SHP77 treated with DMSO at 0.1 percent for 48 hours (cell line): ENCODE data around the gene ICA1.

Experiments
- DNase-seq: peaks from one replicate; lab custom pipeline; 2025; lab: John Stamatoyannopoulos, UW

ICA1 gene

GRCh38 chr7:8200316-8200715, 61.7 kb downstream of the ICA1 start:
- DNase-seq: no peak

DNA sequence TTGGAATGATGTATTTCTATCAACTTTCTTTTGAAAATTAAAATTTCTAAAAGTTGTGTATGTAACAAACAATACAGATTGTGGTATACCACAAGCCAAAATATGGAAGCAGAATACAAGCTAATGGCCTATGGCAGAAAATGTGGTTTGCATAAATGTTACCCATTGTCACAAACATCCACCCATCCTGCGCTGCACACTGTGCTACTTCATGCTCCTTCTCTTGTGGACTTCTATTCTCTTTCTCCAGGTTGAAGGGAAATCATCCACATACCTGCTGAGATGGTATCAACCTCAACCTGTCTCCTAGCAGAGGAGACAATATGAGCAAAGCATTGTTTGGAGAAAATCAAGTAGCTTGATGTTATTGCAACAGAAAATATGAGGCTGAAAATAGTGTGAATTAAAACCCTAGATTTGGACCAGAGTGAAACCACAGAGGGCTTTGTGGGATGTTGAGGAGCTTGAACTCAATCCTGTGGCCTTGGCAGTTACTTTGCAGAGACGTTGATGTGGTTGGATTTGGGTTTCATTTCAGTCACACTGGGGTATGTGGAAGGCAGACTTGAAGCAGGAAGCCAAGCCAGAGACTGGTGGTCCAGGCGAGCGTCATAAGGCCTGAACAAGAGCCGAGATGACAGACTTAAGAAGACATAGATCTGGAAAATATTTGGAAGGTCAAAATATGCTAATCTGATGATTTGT, 63.8 kb downstream of the ICA1 start:
- no peak for DNase-seq

GRCh38 chr7:8192897-8193296, 69.1 kb downstream of the ICA1 start:
- no peak for DNase-seq

DNA sequence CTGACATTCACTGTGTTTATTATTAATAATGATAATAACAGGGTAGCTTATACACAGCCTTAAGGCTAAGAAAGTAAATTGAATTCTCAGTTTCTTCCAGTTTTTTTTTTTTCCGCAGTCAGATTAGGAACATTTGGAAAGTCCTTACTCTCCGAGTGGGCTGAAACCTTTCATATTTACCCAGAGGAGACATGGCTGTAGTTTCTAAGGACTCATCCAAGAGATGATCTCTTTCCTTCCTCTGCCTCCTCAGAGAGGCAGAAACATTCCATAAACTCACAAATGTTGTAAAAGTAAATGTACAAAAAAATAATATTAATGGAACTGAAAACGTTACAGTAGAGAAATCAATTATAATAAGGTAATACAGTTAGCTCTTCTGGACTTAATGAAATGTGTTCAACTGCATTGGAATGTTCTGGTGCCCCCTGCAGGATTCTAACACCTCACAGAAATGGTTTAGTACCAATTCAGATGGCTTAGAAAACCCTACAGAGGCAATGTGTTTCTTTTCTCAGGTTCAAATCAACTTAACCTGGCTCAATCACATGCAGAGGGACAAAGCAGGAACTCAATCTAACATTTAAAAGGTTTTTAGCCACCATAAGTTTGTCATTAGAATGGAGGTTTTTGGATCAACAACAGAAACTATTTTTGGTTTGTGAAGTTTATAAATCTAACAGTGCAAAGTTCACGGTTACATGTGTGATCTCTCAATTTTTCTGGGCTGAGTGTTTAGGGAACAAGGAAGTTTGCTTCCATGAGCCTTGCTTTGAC, 71.7 kb downstream of the ICA1 start:
- peak; percentile 26 for DNase-seq

GRCh38 chr7:8189625-8190024, 72.3 kb downstream of the ICA1 start:
- no peak for DNase-seq

DNA sequence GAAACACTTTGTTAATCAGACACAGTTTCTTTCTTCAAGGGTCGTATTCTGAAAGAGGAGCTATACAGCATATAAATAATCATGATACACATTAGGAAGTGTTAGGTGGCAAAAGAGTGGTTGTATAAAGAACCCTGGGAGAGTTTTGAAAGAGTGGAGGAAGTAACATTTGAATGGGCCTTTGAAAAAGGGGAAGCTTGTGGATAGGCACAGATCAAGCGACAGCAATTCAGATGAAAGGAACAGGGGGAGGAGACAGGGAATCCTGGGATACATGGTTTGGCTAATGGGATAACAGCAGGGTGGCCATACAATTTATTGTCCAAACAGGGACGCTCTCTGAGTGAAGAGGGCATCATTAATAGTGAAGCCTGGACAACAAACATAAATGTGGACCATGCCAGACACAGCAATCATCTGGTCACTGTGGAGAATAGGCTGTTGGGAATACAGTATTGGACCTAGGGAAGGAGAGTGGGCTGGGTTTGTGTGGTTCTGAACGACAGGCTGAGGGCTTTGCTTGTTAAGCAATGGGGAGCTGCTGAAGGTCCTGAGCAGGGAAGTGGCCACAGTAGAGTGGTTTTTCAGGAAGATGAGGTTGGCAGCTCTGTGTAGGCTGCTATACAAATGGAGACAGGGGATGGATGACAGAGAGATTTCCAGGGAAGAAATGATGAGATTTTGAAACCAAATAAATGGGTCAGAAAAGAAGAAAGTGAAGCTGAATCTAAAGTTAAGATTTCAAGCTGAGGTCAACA, 75.9 kb downstream of the ICA1 start:
- DNase-seq: no peak

GRCh38 chr7:8184221-8184620, 77.7 kb downstream of the ICA1 start:
- no peak for DNase-seq

DNA sequence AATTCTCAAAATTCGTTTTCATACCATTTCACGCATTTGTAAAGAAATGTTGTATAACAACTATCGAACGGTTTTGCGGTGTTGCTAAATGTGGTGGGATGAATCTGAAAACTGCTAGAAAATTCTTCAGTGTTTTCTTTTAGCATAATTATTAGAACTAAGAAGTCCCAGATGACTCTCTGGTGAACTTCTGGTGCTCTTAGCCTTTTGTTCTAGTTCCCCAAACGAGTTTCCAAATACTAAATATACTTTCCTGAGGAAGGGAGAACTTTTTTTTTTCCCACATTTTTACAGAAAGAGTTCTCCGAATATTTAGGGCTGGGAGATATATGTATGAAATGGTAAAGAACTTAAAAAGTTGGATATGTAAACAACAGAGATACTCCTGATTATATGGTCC, 82.5 kb downstream of the ICA1 start:
- no peak for DNase-seq

- no peak for DNase-seq
These were observed 83.6 kb downstream of the ICA1 start for GRCh38 chr7:8178353-8178752.

DNA sequence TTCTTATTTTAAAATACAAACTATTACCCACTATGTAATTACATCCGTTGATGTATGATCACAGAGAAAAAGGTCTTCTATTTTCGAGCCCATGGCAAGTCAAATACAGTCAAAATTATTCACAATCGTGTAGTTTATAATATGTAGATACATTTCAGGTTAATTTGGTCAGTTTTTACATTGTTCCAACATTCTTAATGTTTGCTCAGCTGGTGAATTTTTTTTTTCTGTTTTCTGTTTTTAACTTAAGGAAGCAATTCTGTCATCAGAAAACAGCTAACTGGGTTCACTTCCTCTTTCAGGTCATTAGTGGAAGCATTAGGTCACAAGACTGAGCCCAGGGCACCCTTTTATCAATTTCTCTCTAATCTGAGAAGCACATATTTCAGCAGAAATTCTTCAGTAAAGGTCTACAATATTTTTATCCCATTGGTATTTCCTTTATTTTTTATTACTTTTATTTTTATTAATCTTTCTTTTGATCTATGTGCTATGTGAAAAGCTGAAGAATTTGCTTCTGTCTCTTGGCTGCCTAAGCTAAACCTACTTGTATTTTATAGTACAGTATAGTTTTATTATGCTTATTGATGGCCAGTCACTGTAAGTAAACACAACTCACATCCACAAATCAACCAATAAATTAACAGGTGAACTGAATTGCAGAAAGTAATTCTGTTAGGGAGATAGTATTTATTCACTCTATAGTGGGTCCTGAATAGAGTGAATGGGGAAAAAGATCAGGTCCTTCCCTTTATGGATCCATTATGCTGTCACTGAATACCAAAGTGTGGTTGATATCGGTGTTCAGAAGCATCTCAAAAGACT, 84.6 kb downstream of the ICA1 start:
- no peak for DNase-seq

DNA sequence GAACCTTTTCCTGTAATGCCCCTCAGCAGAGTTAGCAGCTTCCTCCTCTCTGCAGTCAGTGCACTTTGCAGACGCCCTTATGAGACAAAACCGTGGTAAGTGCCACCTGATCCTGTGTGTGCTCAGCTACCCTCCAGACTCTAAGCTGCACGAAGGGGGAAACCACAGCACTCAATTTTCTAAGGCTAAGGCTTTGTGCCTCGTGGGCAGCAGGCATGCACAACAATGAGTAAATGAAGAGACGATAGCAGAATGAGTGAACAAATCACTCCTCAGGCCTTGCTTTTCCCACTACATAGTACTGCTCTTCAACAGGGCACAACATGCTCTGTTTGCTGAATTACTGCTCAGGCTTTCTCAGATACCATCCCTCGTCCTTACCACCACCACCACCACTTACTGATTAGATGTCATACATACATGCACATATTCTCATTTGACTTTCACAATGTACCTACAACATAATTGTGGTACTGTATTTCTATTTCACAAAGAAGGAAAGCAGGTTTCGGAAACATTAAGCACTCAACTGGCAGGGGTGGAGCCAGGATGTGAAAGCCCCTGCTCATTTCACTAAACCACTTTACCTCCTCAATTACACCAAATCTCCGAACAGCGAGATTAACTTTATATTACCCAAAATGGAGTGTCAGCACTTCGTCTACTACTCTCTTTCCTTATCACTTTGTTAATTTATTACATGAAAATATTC, 85.4 kb downstream of the ICA1 start:
- no peak for DNase-seq

GRCh38 chr7:8175929-8176369, 86.0 kb downstream of the ICA1 start:
- no peak for DNase-seq

DNA sequence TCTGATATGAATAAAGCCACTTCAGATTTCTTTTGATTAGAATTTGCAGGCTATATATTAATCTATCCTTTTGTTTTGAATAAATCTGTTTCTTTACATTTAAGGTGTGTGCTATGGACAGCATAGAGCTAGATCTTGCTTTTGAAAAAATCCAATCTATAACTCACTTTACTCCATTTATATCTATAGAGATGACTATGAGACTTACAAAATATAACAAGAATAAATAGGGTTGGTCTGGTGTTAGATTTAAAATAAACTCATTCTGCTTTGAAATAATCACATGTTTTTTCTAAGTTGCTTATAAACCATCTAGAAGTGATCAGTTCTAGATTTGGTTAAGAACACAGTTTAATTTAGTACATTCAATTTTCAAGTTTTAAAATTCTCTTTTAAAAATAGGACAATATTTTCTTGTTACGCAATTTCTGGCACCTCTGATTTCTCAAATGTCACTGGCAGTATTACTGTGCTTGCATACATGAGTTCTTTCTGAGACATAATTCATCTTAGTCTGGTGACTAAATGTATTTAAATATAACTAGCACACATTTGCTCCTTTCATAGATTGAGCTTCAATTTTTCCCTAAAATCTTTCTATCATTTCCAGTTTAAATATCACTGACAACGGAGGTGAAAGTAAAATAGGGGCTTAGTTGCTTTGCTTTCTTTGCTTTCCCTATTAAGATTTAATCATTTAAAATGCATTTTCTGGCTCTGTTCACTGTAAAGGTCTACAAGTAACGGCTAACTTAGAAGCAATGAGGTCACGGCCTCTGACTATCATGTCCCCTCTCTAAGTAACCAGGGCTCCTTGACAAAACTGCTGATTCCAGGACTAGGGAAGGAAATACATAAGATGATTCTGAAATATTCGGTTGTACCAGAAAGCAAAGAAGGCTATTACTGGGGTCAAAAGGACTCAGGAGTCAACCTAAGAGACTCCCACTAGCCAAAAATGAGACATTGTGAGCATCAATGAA, 89.3 kb downstream of the ICA1 start:
- DNase-seq: no peak

- no peak for DNase-seq
These were observed 92.8 kb downstream of the ICA1 start for GRCh38 chr7:8169171-8169570.

DNA sequence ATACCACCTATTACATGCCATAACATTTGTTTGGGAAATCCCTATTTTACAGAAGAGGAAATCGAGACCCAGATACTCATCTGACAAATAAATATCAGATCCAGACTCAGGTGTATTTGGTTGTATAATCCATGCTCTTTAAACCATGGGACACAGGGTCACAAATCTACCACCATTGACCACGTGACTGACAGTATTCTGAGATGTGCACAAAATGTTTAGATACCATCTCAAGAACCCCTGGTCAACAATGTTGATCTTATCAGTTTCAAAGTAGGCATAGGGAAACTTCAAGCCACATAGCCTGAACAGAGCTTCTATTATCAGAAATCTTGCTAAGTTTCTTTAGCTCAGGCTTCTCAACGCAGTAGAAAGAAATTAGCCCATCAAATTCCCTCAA, 93.6 kb downstream of the ICA1 start:
- DNase-seq: no peak

- no peak for DNase-seq
These were observed 96.8 kb downstream of the ICA1 start for GRCh38 chr7:8165150-8165549.

- DNase-seq: no peak
These were observed 99.8 kb downstream of the ICA1 start for GRCh38 chr7:8162181-8162580.

- no peak for DNase-seq
These were observed 100.6 kb downstream of the ICA1 start for GRCh38 chr7:8161364-8161828.

DNA sequence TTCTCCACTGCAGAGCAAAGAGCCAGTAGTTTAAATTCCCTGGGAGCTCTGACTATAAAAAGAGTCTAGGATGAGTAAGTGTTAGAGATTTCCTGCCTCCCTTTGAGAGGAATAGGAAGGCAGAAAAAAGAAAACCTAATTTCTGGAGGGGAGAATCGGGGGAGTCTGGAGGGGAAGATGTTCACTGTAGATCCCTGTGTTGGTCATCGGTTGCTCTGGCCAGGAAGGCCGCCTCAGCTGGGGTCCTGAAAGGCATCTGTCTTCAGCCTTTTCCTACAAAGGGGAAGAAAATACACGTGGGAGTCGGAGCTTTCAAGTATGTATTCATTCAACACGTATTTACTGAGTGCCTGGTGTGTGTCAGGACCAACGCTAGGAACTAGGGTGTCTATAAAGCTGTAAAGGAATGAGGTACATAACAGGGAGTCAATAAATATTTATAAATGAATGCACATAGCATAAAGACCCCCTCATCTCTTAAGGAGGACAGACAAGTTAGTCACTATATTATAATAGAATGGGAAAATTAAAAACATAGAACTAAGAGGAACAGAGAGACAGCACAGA, 101.1 kb downstream of the ICA1 start:
- DNase-seq: no peak

GRCh38 chr7:8160250-8160649, 101.7 kb downstream of the ICA1 start:
- DNase-seq: no peak
